DMS53 (cell line): ENCODE data around the gene PPIL4.
A peak's percentile ranks its signal among the peaks of the same experiment; 100 is the strongest.
"Not testable (repeated sequence)": the region's sequence is repeated elsewhere in the genome, so short reads cannot be mapped to it uniquely, and the experiment has no call there.

Experiments used
- DNase-seq: peaks from one replicate; lab custom pipeline; 2025; lab: John Stamatoyannopoulos, UW

PPIL4 gene

GRCh38 chr6:149515494-149515893 is 30.3 kb downstream of the PPIL4 start:
- no peak for DNase-seq

- DNase-seq = no peak
Observed at GRCh38 chr6:149513915-149514314, 31.9 kb downstream of the PPIL4 start.

- no peak for DNase-seq
Observed at GRCh38 chr6:149510793-149511512, 34.9 kb downstream of the PPIL4 start.

GRCh38 chr6:149508485-149508884 is 37.4 kb downstream of the PPIL4 start:
- DNase-seq = no peak

- no peak for DNase-seq
Observed at GRCh38 chr6:149503872-149504271, 42.0 kb downstream of the PPIL4 start.

GRCh38 chr6:149503276-149503675 is 42.6 kb downstream of the PPIL4 start:
- no peak for DNase-seq

GRCh38 chr6:149501768-149502167 is 44.1 kb downstream of the PPIL4 start:
- DNase-seq = no peak

GRCh38 chr6:149501201-149501600 is 44.6 kb downstream of the PPIL4 start:
- DNase-seq = no peak

GRCh38 chr6:149500096-149500495 is 45.7 kb downstream of the PPIL4 start:
- no peak for DNase-seq

- DNase-seq = peak; percentile 33
Observed at GRCh38 chr6:149499066-149499465, 46.8 kb downstream of the PPIL4 start.

- DNase-seq = no peak
Observed at GRCh38 chr6:149497365-149497764, 48.5 kb downstream of the PPIL4 start.

GRCh38 chr6:149496597-149496996 is 49.2 kb downstream of the PPIL4 start:
- not testable (repeated sequence) for DNase-seq

- not testable (repeated sequence) for DNase-seq
Observed at GRCh38 chr6:149495349-149496016, 50.4 kb downstream of the PPIL4 start.

GRCh38 chr6:149494810-149495209 is 51.0 kb downstream of the PPIL4 start:
- not testable (repeated sequence) for DNase-seq

GRCh38 chr6:149493761-149494320 is 52.0 kb downstream of the PPIL4 start:
- peak; percentile 57 for DNase-seq

- DNase-seq = no peak
Observed at GRCh38 chr6:149492798-149493343, 53.0 kb downstream of the PPIL4 start.

GRCh38 chr6:149489967-149490366 is 55.9 kb downstream of the PPIL4 start:
- DNase-seq = no peak

- DNase-seq = peak; percentile 71
Observed at GRCh38 chr6:149488815-149489214, 57.0 kb downstream of the PPIL4 start.

GRCh38 chr6:149487316-149487715 is 58.5 kb downstream of the PPIL4 start:
- no peak for DNase-seq

GRCh38 chr6:149484733-149485700 is 60.8 kb downstream of the PPIL4 start, which contains the start of gene ZC3H12D:
Gene ZC3H12D, minus strand, starts transcription at chr6:149485014. Its CDS starts 10,471 bp downstream, at chr6:149474543.
- DNase-seq = peak; percentile 87

- DNase-seq = no peak
Observed at GRCh38 chr6:149483849-149484655, 61.8 kb downstream of the PPIL4 start.
